ENCODE measurements around the gene CHRM1.
"Not testable (repeated sequence)": the region's sequence is repeated elsewhere in the genome, so short reads cannot be mapped to it uniquely, and the experiment has no call there.

The CHRM1 gene

DNA sequence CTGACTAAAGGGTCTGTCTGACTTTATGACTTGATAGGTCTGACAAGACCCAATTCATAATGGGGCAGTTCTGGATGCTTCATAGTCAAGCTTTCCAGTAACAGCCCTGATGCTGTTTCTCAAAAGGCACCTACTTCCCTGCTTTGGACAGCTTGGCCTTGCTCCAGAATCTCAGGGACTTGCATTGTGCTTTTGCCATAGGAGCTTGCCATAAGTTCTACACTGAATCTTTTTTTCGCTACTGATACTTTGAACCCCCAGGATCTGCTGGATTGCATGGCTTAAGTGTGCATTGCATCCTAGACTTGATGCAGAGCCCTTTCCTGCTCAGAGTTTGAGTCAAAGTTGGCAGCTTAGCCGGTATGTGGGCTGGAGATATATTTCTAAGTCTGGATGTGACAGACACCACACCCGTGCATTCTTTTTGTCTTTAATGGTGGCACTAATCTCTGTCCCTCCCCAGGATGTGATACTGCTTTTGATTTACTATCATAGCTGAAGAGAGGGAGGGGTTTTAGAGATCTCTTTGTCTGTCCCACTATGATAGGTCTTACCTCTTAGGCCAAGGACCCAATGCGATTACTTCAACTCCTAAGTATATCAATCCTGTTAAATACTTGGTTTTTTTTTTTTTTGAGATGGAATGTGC, 57.4 kb downstream of the CHRM1 start:
- no peak for TF ChIP-seq ZNF121 (tag by site-specific recombination; IDR thresholded peaks at IDR 0.05)
- TF ChIP-seq SP2 (tag by site-specific recombination; IDR thresholded peaks at IDR 0.05), result no peak
- TF ChIP-seq BCL11B (tag by site-specific recombination; IDR thresholded peaks at IDR 0.05; ENCODE audit: low read depth), result no peak
- TF ChIP-seq, protein P1, sequence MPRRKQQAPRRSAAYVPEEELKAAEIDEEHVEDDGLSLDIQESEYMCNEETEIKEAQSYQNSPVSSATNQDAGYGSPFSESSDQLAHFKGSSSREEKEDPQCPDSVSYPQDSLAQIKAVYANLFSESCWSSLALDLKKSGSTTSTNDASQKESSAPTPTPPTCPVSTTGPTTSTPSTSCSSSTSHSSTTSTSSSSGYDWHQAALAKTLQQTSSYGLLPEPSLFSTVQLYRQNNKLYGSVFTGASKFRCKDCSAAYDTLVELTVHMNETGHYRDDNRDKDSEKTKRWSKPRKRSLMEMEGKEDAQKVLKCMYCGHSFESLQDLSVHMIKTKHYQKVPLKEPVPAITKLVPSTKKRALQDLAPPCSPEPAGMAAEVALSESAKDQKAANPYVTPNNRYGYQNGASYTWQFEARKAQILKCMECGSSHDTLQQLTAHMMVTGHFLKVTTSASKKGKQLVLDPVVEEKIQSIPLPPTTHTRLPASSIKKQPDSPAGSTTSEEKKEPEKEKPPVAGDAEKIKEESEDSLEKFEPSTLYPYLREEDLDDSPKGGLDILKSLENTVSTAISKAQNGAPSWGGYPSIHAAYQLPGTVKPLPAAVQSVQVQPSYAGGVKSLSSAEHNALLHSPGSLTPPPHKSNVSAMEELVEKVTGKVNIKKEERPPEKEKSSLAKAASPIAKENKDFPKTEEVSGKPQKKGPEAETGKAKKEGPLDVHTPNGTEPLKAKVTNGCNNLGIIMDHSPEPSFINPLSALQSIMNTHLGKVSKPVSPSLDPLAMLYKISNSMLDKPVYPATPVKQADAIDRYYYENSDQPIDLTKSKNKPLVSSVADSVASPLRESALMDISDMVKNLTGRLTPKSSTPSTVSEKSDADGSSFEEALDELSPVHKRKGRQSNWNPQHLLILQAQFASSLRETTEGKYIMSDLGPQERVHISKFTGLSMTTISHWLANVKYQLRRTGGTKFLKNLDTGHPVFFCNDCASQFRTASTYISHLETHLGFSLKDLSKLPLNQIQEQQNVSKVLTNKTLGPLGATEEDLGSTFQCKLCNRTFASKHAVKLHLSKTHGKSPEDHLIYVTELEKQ (tag by site-specific recombination; IDR thresholded peaks at IDR 0.05; ENCODE audit: borderline replicate concordance), result no peak
- TF ChIP-seq, protein P2, sequence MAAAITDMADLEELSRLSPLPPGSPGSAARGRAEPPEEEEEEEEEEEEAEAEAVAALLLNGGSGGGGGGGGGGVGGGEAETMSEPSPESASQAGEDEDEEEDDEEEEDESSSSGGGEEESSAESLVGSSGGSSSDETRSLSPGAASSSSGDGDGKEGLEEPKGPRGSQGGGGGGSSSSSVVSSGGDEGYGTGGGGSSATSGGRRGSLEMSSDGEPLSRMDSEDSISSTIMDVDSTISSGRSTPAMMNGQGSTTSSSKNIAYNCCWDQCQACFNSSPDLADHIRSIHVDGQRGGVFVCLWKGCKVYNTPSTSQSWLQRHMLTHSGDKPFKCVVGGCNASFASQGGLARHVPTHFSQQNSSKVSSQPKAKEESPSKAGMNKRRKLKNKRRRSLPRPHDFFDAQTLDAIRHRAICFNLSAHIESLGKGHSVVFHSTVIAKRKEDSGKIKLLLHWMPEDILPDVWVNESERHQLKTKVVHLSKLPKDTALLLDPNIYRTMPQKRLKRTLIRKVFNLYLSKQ (tag by site-specific recombination; IDR thresholded peaks at IDR 0.05; ENCODE audit: borderline replicate concordance), result no peak
- H3K4me3 ChIP-seq (ENCODE audit: low read depth, low read length), result no peak overlapping the region
- H3K4me1 ChIP-seq (ENCODE audit: control insufficient read depth, insufficient read depth, low read length), result no peaks in the 10 kb centered on the region
- H3K27ac ChIP-seq (ENCODE audit: extremely low read depth, low read depth, low read length), result no peak overlapping the region
- CTCF ChIA-PET, result interaction anchor here (0.8 to 5.2 kb wide), 11 partner anchors 8 to 473 kb away, joined by 3 to 21 read pairs (median 5); partner anchors contain the start of genes SLC3A2 and ZBTB3
- H3K9me3 ChIP-seq (ENCODE audit: control insufficient read depth, insufficient read depth, low read depth, low read length), result no peaks in the 10 kb centered on the region
- POLR2A ChIA-PET, result interaction anchor here (0.7 to 6.2 kb wide), 6 partner anchors 8 to 175 kb away, joined by 3 to 61 read pairs (median 5); partner anchors contain the start of genes SLC3A2 and WDR74
- peaks cover 0 to 31% of the 10 kb centered on the region in 2 experiments; a peak in 2 of 3 replicates for H3K36me3 ChIP-seq (ENCODE audit: control insufficient read depth in 2 of 2, insufficient read depth in 1 of 2, low read length in 2 of 2)

DNA sequence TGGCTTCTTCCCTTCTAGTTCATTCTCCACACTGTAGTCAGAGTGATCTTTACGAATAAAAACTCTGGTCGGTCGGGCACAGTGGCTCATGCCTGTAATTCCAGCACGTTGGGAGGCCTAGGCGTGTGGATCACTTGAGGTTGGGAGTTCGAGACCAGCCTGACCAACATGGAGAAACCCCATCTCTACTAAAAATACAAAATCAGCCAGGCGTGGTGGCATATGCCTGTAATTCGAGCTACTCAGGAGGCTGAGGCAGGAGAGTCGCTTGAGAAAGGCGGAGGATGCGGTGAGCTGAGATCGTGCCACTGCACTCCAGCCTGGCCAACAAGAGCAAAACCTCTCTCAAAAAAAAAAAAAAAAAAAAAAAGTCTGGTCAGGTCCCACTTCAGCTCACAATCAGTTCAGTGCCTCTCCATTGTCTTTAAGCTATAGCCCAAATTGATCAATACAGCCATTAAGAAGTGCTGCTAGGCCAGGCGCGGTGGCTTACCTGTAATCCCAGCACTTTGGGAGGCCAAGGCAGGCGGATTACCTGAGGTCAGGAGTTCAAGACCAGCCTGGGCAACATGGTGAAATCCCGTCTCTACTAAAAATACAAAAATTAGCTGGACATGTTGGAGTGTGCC, 59.5 kb downstream of the CHRM1 start:
- POLR2A ChIA-PET, result interaction anchor here (0.6 to 6.2 kb wide), 13 partner anchors 11 to 437 kb away, joined by 3 to 61 read pairs (median 5); partner anchors contain the start of genes C11orf98, CSKMT, HNRNPUL2 and NXF1
- H3K9me3 ChIP-seq (ENCODE audit: control insufficient read depth, insufficient read depth, low read depth, low read length); H3K4me3 ChIP-seq (ENCODE audit: low read depth, low read length); H3K4me1 ChIP-seq (ENCODE audit: control insufficient read depth, insufficient read depth, low read length): not testable (repeated sequence)
- 0 out of 2 replicates have a peak, but pooled peaks have one; percentile 26 for TF ChIP-seq OSR2 (tag by site-specific recombination; IDR thresholded peaks at IDR 0.05)
- 0 out of 2 replicates have a peak, but pooled peaks have one; percentile 56 for TF ChIP-seq ZNF394 (tag by site-specific recombination; IDR thresholded peaks at IDR 0.05; ENCODE audit: borderline replicate concordance)
- TF ChIP-seq ZNF335 (tag by site-specific recombination; conservative IDR thresholded peaks at IDR 0.05), result peak; percentile 18; the same call in 1 of the 2 replicates
- TF ChIP-seq ZBTB17 (tag by site-specific recombination; IDR thresholded peaks at IDR 0.05), result peak; percentile 68
- TF ChIP-seq ZNF600 (tag by site-specific recombination; IDR thresholded peaks at IDR 0.05), result peak; percentile 71
- H3K36me3 ChIP-seq (ENCODE audit: control insufficient read depth in 2 of 2, insufficient read depth in 1 of 2, low read length in 2 of 2), result peaks cover 0 to 27% of the 10 kb centered on the region in 2 experiments; a peak in 1 of 3 replicates
- CTCF ChIA-PET, result interaction anchor here (0.5 to 5.2 kb wide), 10 partner anchors 15 to 301 kb away, joined by 3 to 21 read pairs (median 4); partner anchors contain the start of gene ZBTB3
- peak overlapping the region; percentile 45; the same call in 1 of the 2 replicates for H3K27ac ChIP-seq (ENCODE audit: extremely low read depth, low read depth, low read length)

DNA sequence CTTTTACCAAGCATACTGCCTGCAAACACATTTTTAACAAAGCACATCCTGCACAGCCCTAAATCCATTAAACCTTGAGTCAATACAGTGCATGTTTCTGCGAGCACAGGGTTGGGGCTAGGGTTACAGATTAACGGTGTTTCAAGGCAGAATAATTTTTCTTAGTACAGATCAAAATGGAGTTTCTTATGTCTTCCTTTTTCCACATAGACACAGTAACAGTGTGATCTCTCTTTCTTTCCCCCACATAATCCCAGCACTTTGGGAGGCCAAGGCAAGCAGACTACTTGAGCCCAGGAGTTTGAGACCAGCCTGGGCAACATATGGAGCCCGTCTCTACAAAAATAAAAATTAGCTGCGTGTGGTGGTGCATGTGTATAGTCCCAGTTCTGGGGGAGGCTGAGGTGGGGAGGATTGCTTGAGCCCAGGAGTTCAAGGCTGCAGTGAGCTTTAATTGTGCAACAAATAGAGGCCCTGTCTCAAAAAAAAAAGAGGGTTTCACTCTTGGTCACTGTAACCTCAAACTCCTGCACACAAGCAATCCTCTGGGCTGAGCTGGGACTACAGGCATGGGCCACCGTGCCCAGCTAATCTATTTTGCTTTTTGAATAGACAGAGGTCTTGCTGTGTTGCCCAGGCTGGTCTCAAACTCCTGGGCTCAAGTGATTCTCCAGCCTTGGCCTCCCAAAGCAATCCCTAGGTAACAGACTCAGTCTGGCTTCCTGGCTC, 60.2 kb downstream of the CHRM1 start:
- ChIA-PET POLR2A (interaction anchor here (0.8 to 6.2 kb wide), 7 partner anchors 11 to 107 kb away, joined by 3 to 61 read pairs (median 8); partner anchors contain the start of genes NXF1, SLC3A2, WDR74 and ZBTB3), CTCF (interaction anchor here (0.5 to 5.2 kb wide), 9 partner anchors 16 to 300 kb away, joined by 3 to 21 read pairs (median 4); no protein-coding TSS in a partner anchor)
- H3K9me3 ChIP-seq (ENCODE audit: control insufficient read depth, insufficient read depth, low read depth, low read length), result no peaks in the 10 kb centered on the region
- TF ChIP-seq ZNF776 (tag by site-specific recombination; IDR thresholded peaks at IDR 0.05; ENCODE audit: borderline replicate concordance), result no peak
- no peak for TF ChIP-seq ZNF791 (tag by site-specific recombination; IDR thresholded peaks at IDR 0.05)
- 0 out of 2 replicates have a peak, but pooled peaks have one; percentile 8 for TF ChIP-seq ZNF76 (tag by site-specific recombination; IDR thresholded peaks at IDR 0.05; ENCODE audit: borderline replicate concordance, low read depth)
- no peak for TF ChIP-seq ZNF560 (tag by site-specific recombination; IDR thresholded peaks at IDR 0.05; ENCODE audit: borderline replicate concordance)
- TF ChIP-seq, protein P3, sequence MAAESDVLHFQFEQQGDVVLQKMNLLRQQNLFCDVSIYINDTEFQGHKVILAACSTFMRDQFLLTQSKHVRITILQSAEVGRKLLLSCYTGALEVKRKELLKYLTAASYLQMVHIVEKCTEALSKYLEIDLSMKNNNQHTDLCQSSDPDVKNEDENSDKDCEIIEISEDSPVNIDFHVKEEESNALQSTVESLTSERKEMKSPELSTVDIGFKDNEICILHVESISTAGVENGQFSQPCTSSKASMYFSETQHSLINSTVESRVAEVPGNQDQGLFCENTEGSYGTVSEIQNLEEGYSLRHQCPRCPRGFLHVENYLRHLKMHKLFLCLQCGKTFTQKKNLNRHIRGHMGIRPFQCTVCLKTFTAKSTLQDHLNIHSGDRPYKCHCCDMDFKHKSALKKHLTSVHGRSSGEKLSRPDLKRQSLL (tag by site-specific recombination; IDR thresholded peaks at IDR 0.05), result no peak
- H3K4me3 ChIP-seq (ENCODE audit: low read depth, low read length), result no peak overlapping the region
- peaks cover 0 to 21% of the 10 kb centered on the region in 2 experiments; a peak in 1 of 3 replicates for H3K36me3 ChIP-seq (ENCODE audit: control insufficient read depth in 2 of 2, insufficient read depth in 1 of 2, low read length in 2 of 2)
- H3K27ac ChIP-seq (ENCODE audit: extremely low read depth, low read depth, low read length), result peak overlapping the region; percentile 0; the same call in 1 of the 2 replicates
- no peaks in the 10 kb centered on the region for H3K4me1 ChIP-seq (ENCODE audit: control insufficient read depth, insufficient read depth, low read length)
